ENCODE data around the gene MYB. TPM values are rescaled to one million over a fixed set of nuclear protein-coding genes. Genes with fewer than 3 reads are reported as not detected.
"Not testable (repeated sequence)": the region's sequence is repeated elsewhere in the genome, so short reads cannot be mapped to it uniquely, and the experiment has no call there.

MYB gene
- total RNA-seq, 1 donor from 2014 or later: 4.7 TPM

- no peak for TF ChIP-seq CTCF (conservative IDR thresholded peaks at IDR 0.05)
- peaks cover 28% of the 10 kb centered on the region for H3K27me3 Mint-ChIP-seq
- DNase-seq (ENCODE audit: extremely low spot score, unreplicated experiment): no peak
- H3K27ac Mint-ChIP-seq: no peak overlapping the region
- no peaks in the 10 kb centered on the region for H3K36me3 Mint-ChIP-seq
- H3K4me1 Mint-ChIP-seq (ENCODE audit: unreplicated experiment): no peaks in the 10 kb centered on the region
- H3K4me3 Mint-ChIP-seq: no peak overlapping the region
- H3K9me3 Mint-ChIP-seq: no peaks in the 10 kb centered on the region
Observed at GRCh38 chr6:135159531-135159930, 21.6 kb upstream of the MYB start.

- TF ChIP-seq CTCF (conservative IDR thresholded peaks at IDR 0.05): no peak
- DNase-seq (ENCODE audit: extremely low spot score, unreplicated experiment): no peak
- Mint-ChIP-seq H3K4me1 (ENCODE audit: unreplicated experiment) (no peaks in the 10 kb centered on the region), H3K4me3 (no peak overlapping the region), H3K27me3 (peaks cover 21% of the 10 kb centered on the region), H3K27ac (no peak overlapping the region), H3K36me3 (no peaks in the 10 kb centered on the region), H3K9me3 (no peaks in the 10 kb centered on the region)
Observed at GRCh38 chr6:135161411-135162395, 19.4 kb upstream of the MYB start.

- H3K4me1 Mint-ChIP-seq (ENCODE audit: unreplicated experiment): no peaks in the 10 kb centered on the region
- no peak for DNase-seq (ENCODE audit: extremely low spot score, unreplicated experiment)
- peak; percentile 85 for TF ChIP-seq CTCF (conservative IDR thresholded peaks at IDR 0.05)
- H3K36me3 Mint-ChIP-seq: no peaks in the 10 kb centered on the region
- no peak overlapping the region for H3K27ac Mint-ChIP-seq
- no peak overlapping the region for H3K4me3 Mint-ChIP-seq
- H3K9me3 Mint-ChIP-seq: no peaks in the 10 kb centered on the region
- peaks cover 18% of the 10 kb centered on the region for H3K27me3 Mint-ChIP-seq
Observed at GRCh38 chr6:135162678-135163439, 18.2 kb upstream of the MYB start.

GRCh38 chr6:135163440-135163738 is 17.7 kb upstream of the MYB start:
- Mint-ChIP-seq H3K27me3 (peaks cover 18% of the 10 kb centered on the region), H3K27ac (no peak overlapping the region), H3K36me3 (no peaks in the 10 kb centered on the region), H3K4me1 (ENCODE audit: unreplicated experiment) (no peaks in the 10 kb centered on the region), H3K4me3 (no peak overlapping the region), H3K9me3 (no peaks in the 10 kb centered on the region)
- DNase-seq (ENCODE audit: extremely low spot score, unreplicated experiment): no peak
- TF ChIP-seq CTCF (conservative IDR thresholded peaks at IDR 0.05): no peak

GRCh38 chr6:135164387-135164786 is 16.7 kb upstream of the MYB start:
- peaks cover 13% of the 10 kb centered on the region for H3K27me3 Mint-ChIP-seq
- H3K36me3 Mint-ChIP-seq; H3K27ac Mint-ChIP-seq; H3K9me3 Mint-ChIP-seq; H3K4me1 Mint-ChIP-seq (ENCODE audit: unreplicated experiment); DNase-seq (ENCODE audit: extremely low spot score, unreplicated experiment); H3K4me3 Mint-ChIP-seq: not testable (repeated sequence)

- H3K4me1 Mint-ChIP-seq (ENCODE audit: unreplicated experiment): no peaks in the 10 kb centered on the region
- no peak for TF ChIP-seq CTCF (conservative IDR thresholded peaks at IDR 0.05)
- H3K27me3 Mint-ChIP-seq: peaks cover 11% of the 10 kb centered on the region
- no peak for DNase-seq (ENCODE audit: extremely low spot score, unreplicated experiment)
- H3K27ac Mint-ChIP-seq: no peak overlapping the region
- H3K36me3 Mint-ChIP-seq: no peaks in the 10 kb centered on the region
- H3K9me3 Mint-ChIP-seq: no peaks in the 10 kb centered on the region
- no peak overlapping the region for H3K4me3 Mint-ChIP-seq
Observed at GRCh38 chr6:135165031-135165430, 16.1 kb upstream of the MYB start.

Measured in type B pancreatic cell (in vitro differentiated cells).